ENCODE data around the gene ASB2. TPM values are rescaled to one million over a fixed set of nuclear protein-coding genes. Genes with fewer than 3 reads are reported as not detected.
A peak's percentile ranks its signal among the peaks of the same experiment; 100 is the strongest.

ASB2 gene
- total RNA-seq, 1 experiment from 2014 or later: 0.35 TPM

- no peaks in the 10 kb centered on the region for H3K27me3 ChIP-seq (ENCODE audit: insufficient read depth, low read length)
- H4K91ac ChIP-seq (ENCODE audit: insufficient read length, low read depth, low read length): no peak overlapping the region
- no peak overlapping the region for H3K4me2 ChIP-seq (ENCODE audit: insufficient read depth, insufficient read length, low read length)
- no peaks in the 10 kb centered on the region; the same call in 1 of the 2 replicates for H3K4me1 ChIP-seq (ENCODE audit: insufficient read depth, low read length)
- no peak overlapping the region for H4K5ac ChIP-seq (ENCODE audit: insufficient read length, low read depth, low read length)
- H3K36me3 Mint-ChIP-seq (ENCODE audit: insufficient read depth in 1 of 3, low read depth in 3 of 3): no peaks in the 10 kb centered on the region
- no peak overlapping the region for H2BK12ac ChIP-seq (ENCODE audit: insufficient read length, low read depth, low read length)
- H3K9me3 Mint-ChIP-seq: no peaks in the 10 kb centered on the region
- DNase-seq: no peak
- no peak overlapping the region for H3K14ac ChIP-seq (ENCODE audit: insufficient read depth, low read length)
- H2BK120ac ChIP-seq (ENCODE audit: low read depth, low read length, poor library complexity, severe bottlenecking): no peak overlapping the region
- H3K27ac ChIP-seq (ENCODE audit: insufficient read length, low read depth, low read length): no peak overlapping the region
- H4K8ac ChIP-seq (replicated peaks; ENCODE audit: insufficient read length, low read depth, low read length): no peak overlapping the region
- H2AFZ ChIP-seq (ENCODE audit: low read length): no peak overlapping the region
- no peaks in the 10 kb centered on the region for H3K79me1 ChIP-seq (ENCODE audit: insufficient read depth, low read depth, low read length, poor library complexity, severe bottlenecking)
- H3T11ph ChIP-seq (ENCODE audit: low read length): no peak overlapping the region
- no peak overlapping the region for H3K23ac ChIP-seq (ENCODE audit: insufficient read length, low read depth, low read length)
- no peak overlapping the region for H3K9ac ChIP-seq (ENCODE audit: extremely low read depth, insufficient read length, low read length)
- no peak overlapping the region for H2AK5ac ChIP-seq (ENCODE audit: insufficient read length, low read length)
- no peak overlapping the region for H2BK15ac ChIP-seq (ENCODE audit: low read depth, low read length)
- H3K27me3 Mint-ChIP-seq (ENCODE audit: low read depth): peaks cover 2% of the 10 kb centered on the region; the same call in 1 of the 2 replicates
- TF ChIP-seq CTCF (conservative IDR thresholded peaks at IDR 0.05): no peak
- H3K18ac ChIP-seq (ENCODE audit: insufficient read length, low read depth, low read length): no peak overlapping the region
- H2BK20ac ChIP-seq (ENCODE audit: low read depth, low read length, poor library complexity, severe bottlenecking): no peak overlapping the region
- H3K56ac ChIP-seq (ENCODE audit: insufficient read length, low read depth, low read length): no peak overlapping the region
- no peaks in the 10 kb centered on the region for H3K9me3 ChIP-seq (ENCODE audit: control insufficient read depth, low read depth, low read length)
- H3K23me2 ChIP-seq (ENCODE audit: insufficient read length, low read depth, low read length, poor library complexity, severe bottlenecking): no peaks in the 10 kb centered on the region
- H4K20me1 ChIP-seq (ENCODE audit: control insufficient read depth, insufficient read depth, insufficient read length): no peaks in the 10 kb centered on the region
- no CpG with 5 or more reads among the region's 11 CpGs for WGBS (ENCODE audit: extremely low coverage, insufficient read length, low lambda C conversion rate)
- peaks cover 14 to 38% of the 10 kb centered on the region in 2 experiments for H3K4me1 Mint-ChIP-seq
- no peak overlapping the region for H3K4me3 Mint-ChIP-seq
- H3K79me2 ChIP-seq (ENCODE audit: insufficient read depth, low read length): no peaks in the 10 kb centered on the region
- no peak overlapping the region for H2BK5ac ChIP-seq (ENCODE audit: insufficient read length, low read length)
- no peak overlapping the region for H3K4ac ChIP-seq (ENCODE audit: low read depth, low read length)
- peak overlapping the region in 1 of 3 experiments; percentile 77; a peak in 1 of 7 replicates for H3K27ac Mint-ChIP-seq
Measured at GRCh38 chr14:93977790-93978581, 1.6 kb upstream of the ASB2 start.
